ENCODE results near the gene LTBP4. TPM values are rescaled to one million over a fixed set of nuclear protein-coding genes. Genes with fewer than 3 reads are reported as not detected.

The LTBP4 gene
- total RNA-seq, 2 experiments from 2014 or later = 121 to 122 TPM

DNA sequence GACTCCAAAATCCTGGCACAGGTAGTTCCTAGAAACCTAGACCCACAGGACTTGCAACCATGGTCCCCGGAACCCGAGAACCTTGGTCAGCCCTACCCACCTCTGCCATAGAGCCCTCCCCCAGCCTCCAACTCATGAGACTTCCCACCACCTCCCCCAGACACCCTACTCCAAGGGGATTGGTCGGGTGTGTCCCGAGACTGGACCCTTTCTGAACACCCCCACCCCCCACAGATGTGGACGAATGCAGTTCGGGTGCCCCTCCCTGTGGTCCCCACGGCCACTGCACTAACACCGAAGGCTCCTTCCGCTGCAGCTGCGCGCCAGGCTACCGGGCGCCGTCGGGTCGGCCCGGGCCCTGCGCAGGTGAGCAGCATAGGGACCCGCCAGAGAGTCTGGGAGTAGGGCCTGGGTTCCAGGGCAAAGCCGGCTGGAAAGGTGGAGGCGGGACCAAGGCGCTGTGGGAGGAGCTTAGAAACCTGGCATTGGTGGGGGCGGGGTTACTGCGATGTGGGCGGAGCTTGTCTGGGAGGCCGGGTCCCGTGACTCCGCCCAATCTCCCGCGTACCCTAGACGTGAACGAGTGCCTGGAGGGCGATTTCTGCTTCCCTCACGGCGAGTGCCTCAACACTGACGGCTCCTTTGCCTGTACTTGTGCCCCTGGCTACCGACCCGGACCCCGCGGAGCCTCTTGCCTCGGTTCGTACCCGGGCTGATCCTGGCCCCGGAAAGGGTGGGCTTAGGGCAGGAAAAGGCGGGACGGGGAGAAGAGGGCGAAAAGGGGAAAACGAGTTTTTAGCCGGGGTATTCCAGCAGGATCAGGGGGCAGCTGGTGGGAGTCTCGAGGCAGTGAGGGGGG is 11.9 kb downstream of the LTBP4 start:
- POLR2A ChIA-PET = interaction anchor here (0.6 to 4.6 kb wide), 5 partner anchors 9 to 165 kb away, joined by 3 to 53 read pairs (median 3); partner anchors contain the start of genes ACTMAP and RAB4B
- CTCF ChIA-PET = interaction anchor here (1.2 to 1.4 kb wide), 2 partner anchors 10 to 22 kb away, joined by 8 to 24 read pairs; partner anchors contain the start of gene LTBP4
- Mint-ChIP-seq H3K27me3 (no peaks in the 10 kb centered on the region), H3K4me1 (peaks cover 59% of the 10 kb centered on the region), H3K27ac (peak overlapping the region; percentile 96), H3K4me3 (peak overlapping the region; percentile 92), H3K36me3 (ENCODE audit: low read depth) (peaks cover 17% of the 10 kb centered on the region), H3K9me3 (no peaks in the 10 kb centered on the region)
- DNase-seq = peak; percentile 84

GRCh38 chr19:40613690-40614621 is 12.8 kb downstream of the LTBP4 start:
- DNase-seq = peak; percentile 88
- Mint-ChIP-seq H3K27ac (peak overlapping the region; percentile 91), H3K27me3 (no peaks in the 10 kb centered on the region), H3K9me3 (no peaks in the 10 kb centered on the region), H3K4me1 (peaks cover 55% of the 10 kb centered on the region), H3K36me3 (ENCODE audit: low read depth) (peaks cover 17% of the 10 kb centered on the region), H3K4me3 (peak overlapping the region; percentile 92)
- POLR2A ChIA-PET = interaction anchor here (0.6 to 4.6 kb wide), 5 partner anchors 10 to 164 kb away, joined by 3 to 53 read pairs (median 3); partner anchors contain the start of genes ACTMAP and RAB4B
- CTCF ChIA-PET = interaction anchor here (1.2 to 1.4 kb wide), 2 partner anchors 11 to 21 kb away, joined by 8 to 24 read pairs; partner anchors contain the start of gene LTBP4

DNA sequence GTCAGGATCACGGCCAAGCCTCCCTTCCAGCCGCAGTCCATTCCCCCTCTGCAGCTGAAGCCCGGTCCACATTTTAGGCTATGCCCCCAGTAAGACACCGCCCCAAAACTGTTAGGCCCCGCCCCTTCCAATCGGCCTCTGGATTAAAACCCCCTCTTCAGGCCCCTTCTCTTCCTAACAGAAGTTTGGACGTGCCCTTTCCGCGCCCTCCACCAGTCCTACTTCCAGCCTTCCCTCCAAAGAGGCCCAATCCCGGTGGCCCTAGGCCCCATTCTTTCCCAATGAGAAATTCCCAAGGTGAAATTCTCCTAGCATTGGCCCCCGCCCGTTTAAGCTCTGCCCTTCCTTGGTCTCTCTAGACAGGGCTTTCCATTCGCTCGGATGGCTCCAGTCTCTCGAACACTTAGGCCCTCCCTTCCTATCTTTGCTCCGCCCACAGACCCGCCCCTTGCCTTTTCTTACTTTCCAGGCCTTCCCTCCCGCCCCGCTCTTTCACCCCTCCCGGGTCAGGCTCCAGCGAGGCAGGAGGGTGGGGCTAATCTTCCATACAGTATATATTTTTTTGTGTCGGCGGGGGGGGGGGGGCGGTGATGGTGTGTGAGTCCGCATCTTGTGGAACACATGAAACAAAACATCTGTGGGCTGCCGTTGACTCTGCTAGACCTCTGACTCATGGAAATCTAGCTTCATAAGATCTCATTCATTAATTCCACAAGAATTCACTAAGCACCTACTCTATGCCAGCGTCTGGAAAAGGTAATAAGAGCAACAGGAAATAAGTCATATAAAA is 13.6 kb downstream of the LTBP4 start:
- DNase-seq = peak; percentile 85
- Mint-ChIP-seq H3K36me3 (ENCODE audit: low read depth) (peaks cover 21% of the 10 kb centered on the region), H3K4me1 (peaks cover 48% of the 10 kb centered on the region)

GRCh38 chr19:40616178-40616577 is 15.0 kb downstream of the LTBP4 start:
- Mint-ChIP-seq H3K9me3 (no peaks in the 10 kb centered on the region), H3K27me3 (no peaks in the 10 kb centered on the region), H3K4me3 (no peak overlapping the region), H3K36me3 (ENCODE audit: low read depth) (peaks cover 23% of the 10 kb centered on the region), H3K27ac (no peak overlapping the region), H3K4me1 (peaks cover 34% of the 10 kb centered on the region)
- CTCF ChIA-PET = interaction anchor here (0.6 to 2.3 kb wide), 6 partner anchors 10 to 311 kb away, joined by 3 to 12 read pairs (median 6); no protein-coding TSS in a partner anchor
- POLR2A ChIA-PET = interaction anchor here (1.5 to 4.6 kb wide), 2 partner anchors 12 to 1460 kb away, joined by 4 to 53 read pairs; partner anchors contain the start of gene ZNF574
- no peak for DNase-seq

More for the DNA sequence above, 13.6 kb downstream of the LTBP4 start:
- no peaks in the 10 kb centered on the region for H3K9me3 Mint-ChIP-seq
- POLR2A ChIA-PET = interaction anchor here (1.1 to 4.6 kb wide), 3 partner anchors 11 to 1461 kb away, joined by 3 to 53 read pairs (median 4); partner anchors contain the start of genes ACTMAP and ZNF574
- peak overlapping the region; percentile 91 for H3K27ac Mint-ChIP-seq
- CTCF ChIA-PET = interaction anchor here (0.7 to 2.3 kb wide), 3 partner anchors 9 to 20 kb away, joined by 5 to 12 read pairs (median 8); no protein-coding TSS in a partner anchor
- H3K4me3 Mint-ChIP-seq = peak overlapping the region; percentile 92
- H3K27me3 Mint-ChIP-seq = no peaks in the 10 kb centered on the region

DNA sequence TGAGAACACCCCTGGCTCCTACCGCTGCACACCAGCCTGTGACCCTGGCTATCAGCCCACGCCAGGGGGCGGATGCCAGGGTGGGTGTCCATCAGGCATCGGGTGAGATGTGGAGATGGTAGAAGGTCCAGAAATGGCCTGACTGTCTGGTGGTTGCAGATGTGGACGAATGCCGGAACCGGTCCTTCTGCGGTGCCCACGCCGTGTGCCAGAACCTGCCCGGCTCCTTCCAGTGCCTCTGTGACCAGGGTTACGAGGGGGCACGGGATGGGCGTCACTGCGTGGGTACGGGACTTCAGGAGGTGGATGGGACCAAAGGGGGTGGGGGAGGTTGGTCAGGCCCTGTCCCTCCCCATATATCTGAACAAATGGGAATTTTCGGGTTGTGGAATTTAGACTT is 15.8 kb downstream of the LTBP4 start:
- no peaks in the 10 kb centered on the region for H3K9me3 Mint-ChIP-seq
- H3K4me1 Mint-ChIP-seq = peaks cover 33% of the 10 kb centered on the region
- no peak overlapping the region for H3K4me3 Mint-ChIP-seq
- no peaks in the 10 kb centered on the region for H3K27me3 Mint-ChIP-seq
- H3K36me3 Mint-ChIP-seq (ENCODE audit: low read depth) = peaks cover 24% of the 10 kb centered on the region
- ChIA-PET POLR2A (interaction anchor here (4.6 kb wide), 1 partner anchor 13 kb away, joined by 53 read pairs; no protein-coding TSS in a partner anchor), CTCF (interaction anchor here (1.0 to 2.3 kb wide), 3 partner anchors 11 to 312 kb away, joined by 4 to 8 read pairs (median 7); no protein-coding TSS in a partner anchor)
- DNase-seq = no peak
- no peak overlapping the region for H3K27ac Mint-ChIP-seq

DNA sequence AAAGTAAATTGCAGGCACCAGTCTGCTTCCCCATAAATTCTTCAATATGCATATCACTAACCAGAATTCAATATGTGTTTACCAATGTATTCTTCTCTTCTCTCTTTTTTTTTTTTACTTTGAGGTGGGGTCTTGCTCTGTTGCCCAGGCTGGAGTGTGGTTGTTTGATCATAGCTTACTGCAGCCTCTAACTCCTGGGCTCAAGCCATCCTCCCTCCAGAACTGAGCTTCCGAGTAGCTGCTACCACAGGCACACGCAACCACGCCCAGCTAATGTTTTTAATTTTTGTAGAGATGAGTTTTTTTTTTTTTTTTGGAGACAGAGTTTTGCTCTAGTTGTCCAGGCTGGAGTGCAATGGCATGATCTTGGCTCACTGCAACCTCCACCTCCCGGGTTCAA is 16.8 kb downstream of the LTBP4 start:
- no peaks in the 10 kb centered on the region for H3K27me3 Mint-ChIP-seq
- no peak for DNase-seq
- no peak overlapping the region for H3K27ac Mint-ChIP-seq
- H3K9me3 Mint-ChIP-seq = no peaks in the 10 kb centered on the region
- peaks cover 24% of the 10 kb centered on the region for H3K36me3 Mint-ChIP-seq (ENCODE audit: low read depth)
- no peak overlapping the region for H3K4me3 Mint-ChIP-seq
- peaks cover 23% of the 10 kb centered on the region for H3K4me1 Mint-ChIP-seq
- CTCF ChIA-PET = interaction anchor here (0.7 to 0.8 kb wide), 2 partner anchors 14 to 15 kb away, joined by 3 read pairs; no protein-coding TSS in a partner anchor
- POLR2A ChIA-PET = no interaction called here

DNA sequence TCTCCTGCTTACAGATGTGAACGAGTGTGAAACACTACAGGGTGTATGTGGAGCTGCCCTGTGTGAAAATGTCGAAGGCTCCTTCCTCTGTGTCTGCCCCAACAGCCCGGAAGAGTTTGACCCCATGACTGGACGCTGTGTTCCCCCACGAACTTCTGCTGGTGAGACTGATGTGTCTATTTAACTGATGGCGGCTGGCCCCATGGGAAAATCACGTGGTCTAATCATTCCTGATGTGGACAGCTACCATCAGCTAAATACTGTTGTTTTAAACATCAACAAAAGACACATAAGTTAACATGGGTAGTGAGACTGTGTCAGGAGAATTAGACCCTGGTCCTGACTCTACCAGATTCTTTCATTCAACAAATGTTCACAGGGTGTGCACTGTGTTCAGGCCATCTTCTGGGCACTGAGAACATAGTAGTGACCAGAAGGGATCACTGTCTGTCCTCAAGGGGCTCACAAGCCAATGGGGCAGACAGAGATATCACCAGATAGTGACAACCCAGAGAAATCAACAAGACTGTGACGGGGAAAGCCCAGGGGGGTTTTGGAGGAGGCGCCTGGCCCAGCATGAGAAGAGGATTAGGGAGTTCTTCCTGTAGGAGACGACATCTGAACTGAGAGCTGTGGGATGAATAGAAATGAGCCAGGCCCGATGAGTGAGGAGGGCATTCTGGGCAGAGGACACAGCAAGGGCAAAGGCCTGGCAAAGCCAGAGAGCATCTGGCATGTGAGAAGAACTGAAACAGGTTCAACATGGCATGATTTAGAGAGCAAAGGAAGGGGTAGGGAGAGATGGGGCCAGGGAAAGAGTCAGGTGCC is 18.4 kb downstream of the LTBP4 start:
- H3K27me3 Mint-ChIP-seq = no peaks in the 10 kb centered on the region
- POLR2A ChIA-PET = interaction anchor here (0.6 to 1.2 kb wide), 2 partner anchors 14 to 293 kb away, joined by 3 to 5 read pairs; no protein-coding TSS in a partner anchor
- CTCF ChIA-PET = interaction anchor here (1.2 to 6.5 kb wide), 3 partner anchors 15 to 20 kb away, joined by 3 to 43 read pairs (median 3); no protein-coding TSS in a partner anchor
- no peaks in the 10 kb centered on the region for H3K9me3 Mint-ChIP-seq
- no peak overlapping the region for H3K27ac Mint-ChIP-seq
- H3K36me3 Mint-ChIP-seq (ENCODE audit: low read depth) = peaks cover 33% of the 10 kb centered on the region
- no peak overlapping the region for H3K4me3 Mint-ChIP-seq
- DNase-seq = no peak
- H3K4me1 Mint-ChIP-seq = peaks cover 16% of the 10 kb centered on the region

DNA sequence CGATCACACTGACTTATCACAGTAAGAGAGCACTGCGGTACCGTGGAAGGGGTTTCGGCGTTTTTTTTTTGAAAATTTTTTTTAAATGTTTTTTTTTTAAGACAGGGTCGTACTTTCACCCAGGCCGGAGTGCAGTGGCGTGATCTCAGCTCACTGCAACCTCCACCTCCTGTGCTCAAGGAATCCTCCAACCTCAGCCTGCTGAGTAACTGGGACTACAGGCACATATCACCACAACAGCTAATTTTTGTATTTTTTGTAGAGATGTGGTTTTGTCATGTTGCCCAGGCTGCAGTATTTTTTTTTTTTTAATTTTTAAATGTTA is 19.0 kb downstream of the LTBP4 start:
- H3K36me3 Mint-ChIP-seq (ENCODE audit: low read depth) = peaks cover 31% of the 10 kb centered on the region
- ChIA-PET CTCF (interaction anchor here (1.2 to 6.5 kb wide), 2 partner anchors 15 to 18 kb away, joined by 3 to 43 read pairs; no protein-coding TSS in a partner anchor), POLR2A (interaction anchor here (1.3 kb wide), 1 partner anchor 11 kb away, joined by 4 read pairs; no protein-coding TSS in a partner anchor)
- DNase-seq = no peak
- no peak overlapping the region for H3K4me3 Mint-ChIP-seq
- H3K27me3 Mint-ChIP-seq = no peaks in the 10 kb centered on the region
- peaks cover 14% of the 10 kb centered on the region for H3K4me1 Mint-ChIP-seq
- H3K9me3 Mint-ChIP-seq = no peaks in the 10 kb centered on the region
- no peak overlapping the region for H3K27ac Mint-ChIP-seq

GRCh38 chr19:40621283-40621682 is 20.1 kb downstream of the LTBP4 start:
- peaks cover 12% of the 10 kb centered on the region for H3K4me1 Mint-ChIP-seq
- H3K4me3 Mint-ChIP-seq = no peak overlapping the region
- ChIA-PET CTCF (interaction anchor here (0.7 to 6.5 kb wide), 2 partner anchors 14 to 29 kb away, joined by 8 to 43 read pairs; no protein-coding TSS in a partner anchor), POLR2A (interaction anchor here (1.3 kb wide), 1 partner anchor 12 kb away, joined by 4 read pairs; no protein-coding TSS in a partner anchor)
- H3K27me3 Mint-ChIP-seq = no peaks in the 10 kb centered on the region
- no peak for DNase-seq
- peaks cover 38% of the 10 kb centered on the region for H3K36me3 Mint-ChIP-seq (ENCODE audit: low read depth)
- no peak overlapping the region for H3K27ac Mint-ChIP-seq
- no peaks in the 10 kb centered on the region for H3K9me3 Mint-ChIP-seq

- Mint-ChIP-seq H3K27me3 (no peaks in the 10 kb centered on the region), H3K36me3 (ENCODE audit: low read depth) (peaks cover 38% of the 10 kb centered on the region), H3K4me3 (no peak overlapping the region), H3K27ac (no peak overlapping the region), H3K9me3 (no peaks in the 10 kb centered on the region), H3K4me1 (peaks cover 12% of the 10 kb centered on the region)
- POLR2A ChIA-PET = interaction anchor here (1.8 kb wide), 1 partner anchor 16 kb away, joined by 5 read pairs; no protein-coding TSS in a partner anchor
- no peak for DNase-seq
- CTCF ChIA-PET = interaction anchor here (6.5 kb wide), 1 partner anchor 13 kb away, joined by 43 read pairs; no protein-coding TSS in a partner anchor
Measured at GRCh38 chr19:40621966-40622772, 21.0 kb downstream of the LTBP4 start.
